ENCODE data around the gene RPE65. TPM values are rescaled to one million over a fixed set of nuclear protein-coding genes. Genes with fewer than 3 reads are reported as not detected.

The RPE65 gene
- polyA plus RNA-seq, 1 donor (not counting 4 experiments of a cell fraction or from before 2014, with no cell fraction given): not detected

DNA sequence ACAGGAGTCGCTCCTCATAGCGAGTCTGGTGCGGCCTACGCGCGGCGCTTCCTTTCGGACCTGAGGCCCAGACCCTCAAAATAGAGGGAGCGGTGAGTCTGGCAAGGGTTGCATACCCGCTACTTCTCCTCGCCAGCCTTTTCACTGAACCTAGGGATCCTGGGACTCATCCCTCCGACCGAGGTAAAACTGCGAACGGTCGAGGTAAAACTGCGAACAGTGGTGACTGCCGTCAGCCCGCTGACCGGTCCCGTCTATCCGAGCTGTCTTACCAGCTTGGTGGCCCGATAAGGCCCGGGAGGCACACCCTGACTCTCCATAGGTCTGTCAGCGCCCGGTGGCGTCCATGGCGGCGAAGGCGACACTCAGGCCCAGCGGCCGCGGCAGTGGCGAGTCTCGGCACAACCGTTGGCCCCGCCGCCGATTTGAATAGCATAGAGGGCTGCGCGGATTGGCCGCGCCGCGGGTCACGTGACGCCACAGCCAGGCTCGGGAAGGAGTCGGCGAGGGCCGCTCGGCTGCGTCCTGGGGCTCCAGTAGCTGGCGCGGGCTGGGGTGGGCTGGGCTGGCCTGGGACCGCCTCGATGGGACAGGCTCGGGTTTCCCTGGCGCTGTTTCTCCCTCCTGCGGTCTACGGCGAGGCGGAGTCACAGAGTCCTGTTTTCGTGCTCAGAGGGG lies 47.1 kb upstream of the RPE65 start, which contains the start of gene DEPDC1:
DEPDC1 (minus strand) TSS at position 403 of the 678 bp plus-strand sequence; CDS start at position 320, 83 bp downstream.
- dilution Hi-C loops (cut with MboI; ENCODE audit: extremely low pct_ligation_motif_present, low sequenced_read_pairs): no loop called here
- peak; percentile 26 for FAIRE-seq
- peak within 1 kb of the TSS; percentile 91 for H3K27ac ChIP-seq (ENCODE audit: control insufficient read depth, insufficient read depth, low read length)
- H3K4me3 ChIP-seq (ENCODE audit: control insufficient read depth in 2 of 3, extremely low read depth in 1 of 3, insufficient read depth in 2 of 3, low read depth in 1 of 3, low read length in 3 of 3): peak within 1 kb of the TSS; percentile 80 to 94 (median 90)
- H3K79me2 ChIP-seq (ENCODE audit: control insufficient read depth, insufficient read depth, low read length): peaks cover 25% of the 10 kb centered on the region
- peak within 1 kb of the TSS; percentile 99 for H2AFZ ChIP-seq (ENCODE audit: control insufficient read depth, low read length)
- H4K20me1 ChIP-seq (ENCODE audit: control insufficient read depth, extremely low read depth, insufficient read depth, low read length): no peaks in the 10 kb centered on the region
- H3K9ac ChIP-seq (ENCODE audit: control insufficient read depth, extremely low read depth, insufficient read depth, low read length): peak within 1 kb of the TSS; percentile 95
- peak; percentile 21 for DNase-seq (ENCODE audit: low read depth, low spot score)
- TF ChIP-seq, protein P1, sequence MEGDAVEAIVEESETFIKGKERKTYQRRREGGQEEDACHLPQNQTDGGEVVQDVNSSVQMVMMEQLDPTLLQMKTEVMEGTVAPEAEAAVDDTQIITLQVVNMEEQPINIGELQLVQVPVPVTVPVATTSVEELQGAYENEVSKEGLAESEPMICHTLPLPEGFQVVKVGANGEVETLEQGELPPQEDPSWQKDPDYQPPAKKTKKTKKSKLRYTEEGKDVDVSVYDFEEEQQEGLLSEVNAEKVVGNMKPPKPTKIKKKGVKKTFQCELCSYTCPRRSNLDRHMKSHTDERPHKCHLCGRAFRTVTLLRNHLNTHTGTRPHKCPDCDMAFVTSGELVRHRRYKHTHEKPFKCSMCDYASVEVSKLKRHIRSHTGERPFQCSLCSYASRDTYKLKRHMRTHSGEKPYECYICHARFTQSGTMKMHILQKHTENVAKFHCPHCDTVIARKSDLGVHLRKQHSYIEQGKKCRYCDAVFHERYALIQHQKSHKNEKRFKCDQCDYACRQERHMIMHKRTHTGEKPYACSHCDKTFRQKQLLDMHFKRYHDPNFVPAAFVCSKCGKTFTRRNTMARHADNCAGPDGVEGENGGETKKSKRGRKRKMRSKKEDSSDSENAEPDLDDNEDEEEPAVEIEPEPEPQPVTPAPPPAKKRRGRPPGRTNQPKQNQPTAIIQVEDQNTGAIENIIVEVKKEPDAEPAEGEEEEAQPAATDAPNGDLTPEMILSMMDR (optimal IDR thresholded peaks at IDR 0.05 in 1 of 3, IDR thresholded peaks at IDR 0.05 in 1 of 3, conservative IDR thresholded peaks at IDR 0.05 in 1 of 3; ENCODE audit: extremely low read depth in 1 of 3, insufficient read depth in 2 of 3, low read length in 3 of 3): no peak
- TF ChIP-seq EZH2 (IDR thresholded peaks at IDR 0.05; ENCODE audit: low read length): no peak
- H3K9me3 ChIP-seq (ENCODE audit: control insufficient read depth, low read depth, low read length): no peaks in the 10 kb centered on the region
- H3K4me2 ChIP-seq (ENCODE audit: control insufficient read depth, extremely low read depth, insufficient read depth, low read depth, low read length): peak within 1 kb of the TSS; percentile 87
- H3K9me1 ChIP-seq (ENCODE audit: control insufficient read depth, extremely low read depth, insufficient read depth, low read length): peaks cover 2% of the 10 kb centered on the region
- H3K4me1 ChIP-seq (ENCODE audit: control insufficient read depth, extremely low read depth, insufficient read depth, low read length): peaks cover 12% of the 10 kb centered on the region
- H3K27me3 ChIP-seq (ENCODE audit: control insufficient read depth, extremely low read depth, insufficient read depth, low read length): no peaks in the 10 kb centered on the region
- H3K36me3 ChIP-seq (ENCODE audit: control insufficient read depth in 2 of 2, extremely low read depth in 1 of 2, insufficient read depth in 2 of 2, low read length in 2 of 2): peaks cover 0 to 10% of the 10 kb centered on the region in 2 experiments

DNA sequence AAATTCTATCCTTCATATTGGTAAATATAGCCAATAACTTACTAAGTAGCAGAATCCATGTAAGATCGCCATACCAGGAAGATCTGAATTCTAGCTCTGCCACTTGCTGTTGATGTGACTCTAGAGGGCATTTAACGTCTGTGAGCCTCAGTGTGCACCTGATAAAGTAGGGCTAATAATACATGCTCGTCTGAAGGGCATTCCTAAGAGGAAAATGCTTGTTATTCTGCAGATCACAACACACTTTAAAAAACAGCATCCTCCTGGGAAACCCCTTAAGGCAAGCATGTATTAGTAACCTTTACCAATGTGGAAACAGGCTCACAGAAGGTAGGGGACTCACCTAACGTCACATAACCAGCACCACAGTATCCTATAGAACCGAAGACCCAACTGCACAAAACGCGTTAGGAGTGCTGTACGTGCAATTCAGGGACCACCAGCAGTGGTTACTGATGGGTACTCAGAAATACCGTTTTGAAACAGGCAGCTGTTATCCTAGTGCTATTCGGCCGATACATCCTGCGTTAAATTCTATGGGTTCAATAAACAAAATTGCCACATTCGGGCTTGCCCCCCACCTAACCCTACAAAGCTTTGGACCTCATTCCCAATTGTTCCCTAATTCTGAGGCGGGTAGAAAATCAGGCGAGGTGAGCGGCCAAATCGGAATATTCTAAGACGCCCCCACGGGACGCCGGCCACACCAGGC lies 46.4 kb upstream of the RPE65 start:
- peak overlapping the region; percentile 91 for H3K27ac ChIP-seq (ENCODE audit: control insufficient read depth, insufficient read depth, low read length)
- H3K79me2 ChIP-seq (ENCODE audit: control insufficient read depth, insufficient read depth, low read length): peaks cover 28% of the 10 kb centered on the region
- peak overlapping the region; percentile 99 for H2AFZ ChIP-seq (ENCODE audit: control insufficient read depth, low read length)
- TF ChIP-seq EZH2 (IDR thresholded peaks at IDR 0.05; ENCODE audit: low read length): no peak
- TF ChIP-seq, protein P1 (optimal IDR thresholded peaks at IDR 0.05 in 1 of 3, IDR thresholded peaks at IDR 0.05 in 1 of 3, conservative IDR thresholded peaks at IDR 0.05 in 1 of 3; ENCODE audit: extremely low read depth in 1 of 3, insufficient read depth in 2 of 3, low read length in 3 of 3): no peak
- peak overlapping the region; percentile 80 to 94 (median 90) for H3K4me3 ChIP-seq (ENCODE audit: control insufficient read depth in 2 of 3, extremely low read depth in 1 of 3, insufficient read depth in 2 of 3, low read depth in 1 of 3, low read length in 3 of 3)
- H3K27me3 ChIP-seq (ENCODE audit: control insufficient read depth, extremely low read depth, insufficient read depth, low read length): no peaks in the 10 kb centered on the region
- H3K9me3 ChIP-seq (ENCODE audit: control insufficient read depth, low read depth, low read length): no peaks in the 10 kb centered on the region
- dilution Hi-C loops (cut with MboI; ENCODE audit: extremely low pct_ligation_motif_present, low sequenced_read_pairs): no loop called here
- peaks cover 2% of the 10 kb centered on the region for H3K9me1 ChIP-seq (ENCODE audit: control insufficient read depth, extremely low read depth, insufficient read depth, low read length)
- no peaks in the 10 kb centered on the region for H4K20me1 ChIP-seq (ENCODE audit: control insufficient read depth, extremely low read depth, insufficient read depth, low read length)
- FAIRE-seq: no peak
- H3K36me3 ChIP-seq (ENCODE audit: control insufficient read depth in 2 of 2, extremely low read depth in 1 of 2, insufficient read depth in 2 of 2, low read length in 2 of 2): peaks cover 0 to 12% of the 10 kb centered on the region in 2 experiments
- DNase-seq (ENCODE audit: low read depth, low spot score): no peak
- peaks cover 12% of the 10 kb centered on the region for H3K4me1 ChIP-seq (ENCODE audit: control insufficient read depth, extremely low read depth, insufficient read depth, low read length)
- peak overlapping the region; percentile 95 for H3K9ac ChIP-seq (ENCODE audit: control insufficient read depth, extremely low read depth, insufficient read depth, low read length)
- H3K4me2 ChIP-seq (ENCODE audit: control insufficient read depth, extremely low read depth, insufficient read depth, low read depth, low read length): peak overlapping the region; percentile 87
